ENCODE measurements around the gene SORCS3.
A peak's percentile ranks its signal among the peaks of the same experiment; 100 is the strongest.

Gene SORCS3

GRCh38 chr10:104925232-104925851 lies 284.3 kb downstream of the SORCS3 start:
- H3K9ac ChIP-seq (ENCODE audit: low read depth, low read length) = no peak overlapping the region
- H3K4me2 ChIP-seq (ENCODE audit: insufficient read depth, low read length) = no peak overlapping the region
- no peaks in the 10 kb centered on the region for H3K4me1 ChIP-seq (ENCODE audit: insufficient read depth, low read length)
- no peaks in the 10 kb centered on the region for H3K9me3 ChIP-seq (ENCODE audit: insufficient read depth, low read length, severe bottlenecking)
- DNase-seq (peak; percentile 25), ATAC-seq (ENCODE audit: insufficient read depth, low read depth) (0 out of 3 replicates have a peak, but pooled peaks have one; percentile 42)
- no peak overlapping the region for H2AFZ ChIP-seq (ENCODE audit: low read depth, low read length)
- TF ChIP-seq EZH2 (IDR thresholded peaks at IDR 0.05; ENCODE audit: borderline replicate concordance, low read depth, low read length, severe bottlenecking) = no peak
- TF ChIP-seq, protein P1, sequence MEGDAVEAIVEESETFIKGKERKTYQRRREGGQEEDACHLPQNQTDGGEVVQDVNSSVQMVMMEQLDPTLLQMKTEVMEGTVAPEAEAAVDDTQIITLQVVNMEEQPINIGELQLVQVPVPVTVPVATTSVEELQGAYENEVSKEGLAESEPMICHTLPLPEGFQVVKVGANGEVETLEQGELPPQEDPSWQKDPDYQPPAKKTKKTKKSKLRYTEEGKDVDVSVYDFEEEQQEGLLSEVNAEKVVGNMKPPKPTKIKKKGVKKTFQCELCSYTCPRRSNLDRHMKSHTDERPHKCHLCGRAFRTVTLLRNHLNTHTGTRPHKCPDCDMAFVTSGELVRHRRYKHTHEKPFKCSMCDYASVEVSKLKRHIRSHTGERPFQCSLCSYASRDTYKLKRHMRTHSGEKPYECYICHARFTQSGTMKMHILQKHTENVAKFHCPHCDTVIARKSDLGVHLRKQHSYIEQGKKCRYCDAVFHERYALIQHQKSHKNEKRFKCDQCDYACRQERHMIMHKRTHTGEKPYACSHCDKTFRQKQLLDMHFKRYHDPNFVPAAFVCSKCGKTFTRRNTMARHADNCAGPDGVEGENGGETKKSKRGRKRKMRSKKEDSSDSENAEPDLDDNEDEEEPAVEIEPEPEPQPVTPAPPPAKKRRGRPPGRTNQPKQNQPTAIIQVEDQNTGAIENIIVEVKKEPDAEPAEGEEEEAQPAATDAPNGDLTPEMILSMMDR (IDR thresholded peaks at IDR 0.05; ENCODE audit: borderline replicate concordance, extremely low read depth, low read length, poor library complexity, severe bottlenecking) = peak; percentile 61
- H3K4me3 ChIP-seq (ENCODE audit: low read depth in 1 of 2, low read length in 2 of 2) = no peak overlapping the region
- H3K27me3 ChIP-seq (ENCODE audit: insufficient read depth, low read length, poor library complexity) = no peaks in the 10 kb centered on the region
- no peaks in the 10 kb centered on the region for H3K36me3 ChIP-seq (ENCODE audit: insufficient read depth, low read length)
- H3K27ac ChIP-seq (ENCODE audit: low read length) = no peak overlapping the region
- H3K79me2 ChIP-seq (ENCODE audit: insufficient read depth, low read length) = no peaks in the 10 kb centered on the region
- H4K20me1 ChIP-seq (ENCODE audit: insufficient read depth, low read length) = no peaks in the 10 kb centered on the region

DNA sequence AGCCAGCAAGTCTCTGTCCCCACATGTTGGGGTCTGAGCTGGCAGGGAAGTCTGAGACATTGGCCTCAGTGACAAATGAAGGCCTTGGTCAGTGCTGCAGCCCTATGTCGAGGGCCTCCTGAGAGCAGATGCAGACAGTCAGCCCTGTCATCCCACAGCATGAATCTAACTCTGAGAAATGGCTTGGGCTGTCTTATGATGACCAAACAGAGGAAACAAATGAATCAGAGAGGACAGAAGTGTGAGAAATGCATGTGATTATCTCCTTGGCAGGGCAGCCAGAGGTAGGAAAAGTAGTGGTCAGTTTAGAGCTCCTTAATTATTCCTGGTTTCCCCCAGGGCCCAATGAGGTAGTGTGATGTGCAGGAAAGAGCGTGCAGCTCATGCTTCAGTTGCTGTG lies 287.6 kb downstream of the SORCS3 start:
- TF ChIP-seq, protein P1 (IDR thresholded peaks at IDR 0.05; ENCODE audit: borderline replicate concordance, extremely low read depth, low read length, poor library complexity, severe bottlenecking) = no peak
- no peak for TF ChIP-seq EZH2 (IDR thresholded peaks at IDR 0.05; ENCODE audit: borderline replicate concordance, low read depth, low read length, severe bottlenecking)
- H3K79me2 ChIP-seq (ENCODE audit: insufficient read depth, low read length) = no peaks in the 10 kb centered on the region
- no peaks in the 10 kb centered on the region for H4K20me1 ChIP-seq (ENCODE audit: insufficient read depth, low read length)
- H3K9me3 ChIP-seq (ENCODE audit: insufficient read depth, low read length, severe bottlenecking) = no peaks in the 10 kb centered on the region
- DNase-seq (no peak), ATAC-seq (ENCODE audit: insufficient read depth, low read depth) (no peak)
- H3K36me3 ChIP-seq (ENCODE audit: insufficient read depth, low read length) = no peaks in the 10 kb centered on the region
- H2AFZ ChIP-seq (ENCODE audit: low read depth, low read length) = no peak overlapping the region
- H3K4me1 ChIP-seq (ENCODE audit: insufficient read depth, low read length) = no peaks in the 10 kb centered on the region
- H3K27me3 ChIP-seq (ENCODE audit: insufficient read depth, low read length, poor library complexity) = no peaks in the 10 kb centered on the region
- no peak overlapping the region for H3K27ac ChIP-seq (ENCODE audit: low read length)
- no peak overlapping the region for H3K4me3 ChIP-seq (ENCODE audit: low read depth in 1 of 2, low read length in 2 of 2)
- no peak overlapping the region for H3K4me2 ChIP-seq (ENCODE audit: insufficient read depth, low read length)
- H3K9ac ChIP-seq (ENCODE audit: low read depth, low read length) = no peak overlapping the region

DNA sequence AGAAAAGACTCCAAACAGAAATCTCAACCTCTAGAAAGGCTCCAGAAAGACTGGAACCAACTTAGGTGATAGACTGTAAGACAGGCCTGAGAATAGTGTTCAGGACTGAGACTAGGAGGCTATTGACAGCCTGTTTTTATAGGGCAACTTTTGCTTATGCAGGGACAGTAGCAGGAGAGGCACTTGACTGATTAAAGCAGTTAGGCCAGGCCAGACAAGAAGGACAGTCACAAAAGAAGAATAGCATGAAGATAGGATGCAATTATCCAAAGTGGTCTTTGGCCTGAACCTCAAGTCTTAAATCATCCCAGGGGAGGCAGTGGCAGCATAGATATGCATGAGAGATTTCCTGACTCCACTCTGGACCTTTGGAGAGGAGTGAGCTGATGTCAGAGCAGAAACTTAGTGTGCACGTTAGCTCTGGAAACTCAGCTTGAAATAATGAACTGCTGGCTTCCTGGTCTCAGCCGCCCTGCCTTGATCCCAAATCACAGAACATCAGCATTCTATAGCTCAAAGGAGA lies 290.6 kb downstream of the SORCS3 start:
- H3K4me1 ChIP-seq (ENCODE audit: insufficient read depth, low read length) = no peaks in the 10 kb centered on the region
- no peak for TF ChIP-seq EZH2 (IDR thresholded peaks at IDR 0.05; ENCODE audit: borderline replicate concordance, low read depth, low read length, severe bottlenecking)
- TF ChIP-seq, protein P1 (IDR thresholded peaks at IDR 0.05; ENCODE audit: borderline replicate concordance, extremely low read depth, low read length, poor library complexity, severe bottlenecking) = no peak
- no peaks in the 10 kb centered on the region for H3K79me2 ChIP-seq (ENCODE audit: insufficient read depth, low read length)
- H2AFZ ChIP-seq (ENCODE audit: low read depth, low read length) = no peak overlapping the region
- H3K4me2 ChIP-seq (ENCODE audit: insufficient read depth, low read length) = no peak overlapping the region
- H3K27ac ChIP-seq (ENCODE audit: low read length) = no peak overlapping the region
- DNase-seq (no peak), ATAC-seq (ENCODE audit: insufficient read depth, low read depth) (no peak)
- H3K9me3 ChIP-seq (ENCODE audit: insufficient read depth, low read length, severe bottlenecking) = no peaks in the 10 kb centered on the region
- no peaks in the 10 kb centered on the region for H3K27me3 ChIP-seq (ENCODE audit: insufficient read depth, low read length, poor library complexity)
- no peak overlapping the region for H3K9ac ChIP-seq (ENCODE audit: low read depth, low read length)
- H3K36me3 ChIP-seq (ENCODE audit: insufficient read depth, low read length) = no peaks in the 10 kb centered on the region
- H3K4me3 ChIP-seq (ENCODE audit: low read depth in 1 of 2, low read length in 2 of 2) = no peak overlapping the region
- no peaks in the 10 kb centered on the region for H4K20me1 ChIP-seq (ENCODE audit: insufficient read depth, low read length)
